Stomach (tissue), 9 donors: ENCODE measurements around the gene GLIPR2. TPM values are rescaled to one million over a fixed set of nuclear protein-coding genes. Genes with fewer than 3 reads are reported as not detected.

ENCODE experiments used
- DNase-seq, 2 donors: peaks; one replicate each; pipeline versions ENCODE4 v3.0.0 to v3.0.0-alpha.2; 2013 to 2019
- H3K27ac ChIP-seq, 5 donors: fragments of 200-600 bp in 4 of 5; sonication (generic) in 4 of 5; one replicate each; pipeline ENCODE4 v1.5.1; 2013 to 2019; ENCODE audit warnings: mild to moderate bottlenecking in 1 of 5, moderate library complexity in 1 of 5
- H3K27me3 ChIP-seq, 3 donors: fragments of 200-600 bp; sonication (generic); one replicate each; pipeline ENCODE4 v1.5.1; 2017 to 2019; ENCODE audit warnings: mixed run types in 1 of 3
- H3K36me3 ChIP-seq, 4 donors: fragments of 200-600 bp; sonication (generic); 1 replicate in 3 of 4; 2 replicates in 1 of 4; pipeline ENCODE4 v1.5.1; 2016 to 2019
- H3K4me1 ChIP-seq, 4 donors: fragments of 200-600 bp; sonication (generic); one replicate each; pipeline ENCODE4 v1.5.1; 2016 to 2019
- H3K4me3 ChIP-seq, 4 donors: fragments of 200-600 bp; sonication (generic) in 3 of 4; one replicate each; pipeline ENCODE4 v1.5.1; 2016 to 2019; ENCODE audit warnings: mild to moderate bottlenecking in 1 of 4
- H3K9me3 ChIP-seq, 4 donors: fragments of 200-600 bp; sonication (generic); one replicate each; pipeline ENCODE4 v1.5.1; 2016 to 2019
- EP300 ChIP-seq: sonication (generic); formaldehyde crosslinking; IDR thresholded peaks from one replicate; pipeline ENCODE4 v1.6.1; 2017; ENCODE audit warnings: antibody characterized with exemption
- POLR2A ChIP-seq, 4 donors: fragments of 450-650 bp; IDR thresholded peaks; one replicate each; pipeline ENCODE4 v1.6.1; 2016; ENCODE audit warnings: antibody characterized with exemption in 4 of 4, control low read depth in 2 of 4, mild to moderate bottlenecking in 1 of 4, moderate library complexity in 1 of 4
- POLR2AphosphoS5 ChIP-seq, 3 donors: sonication (generic); formaldehyde crosslinking; IDR thresholded peaks; one replicate each; pipeline ENCODE4 v1.6.1; 2016; ENCODE audit warnings: antibody characterized with exemption in 3 of 3
- WGBS, 5 donors: extraction: QIAGEN DNeasy Blood & Tissue Kit in 3 of 5; methylation state at CpG; one replicate each; pipeline versions ENCODE4 v1.1.5 to v1.1.7; 2013 to 2018; 5-methylcytosine and 5-hydroxymethylcytosine counted together
- intact Hi-C: fragments of 100-400 bp; cut with DNase I; formaldehyde crosslinking; loops from one replicate; pipeline ENCODE4 v1.15.1; 2023; ENCODE audit warnings: low total_unique reads
- polyA plus RNA-seq, 3 donors: library from polyadenylated mRNA; stranded (reverse); fragments of 200-250 nt; gene quantifications; one replicate each; pipeline ENCODE4 v1.2.3, GENCODE V29; 2013
- total RNA-seq, 5 donors: library from RNA; depleted of rRNA; stranded (reverse); fragments of >200 nt; gene quantifications; one replicate each; pipeline versions ENCODE4 v1.1.0 to v1.2.3, GENCODE V29; 2014 to 2016
- TF ChIP-seq, protein P1 (sequence below), 7 experiments: fragments of 450-650 bp in 4 of 7; fragments of 200-600 bp in 3 of 7; sonication (generic) in 3 of 7; IDR thresholded peaks; one replicate each; pipeline ENCODE4 v1.5.1; 2016 to 2019; ENCODE audit warnings: antibody characterized with exemption in 7 of 7, control low read depth in 2 of 7, mild to moderate bottlenecking in 1 of 7
- donor health status: healthy with polysubstance abuse.
- donor health status: Bipolar disorder and iron deficiency.
- donor health status: healthy.

GLIPR2 gene
- total and polyA plus RNA-seq, 8 donors = 3.5 to 40.6 (median 32.8) TPM

DNA sequence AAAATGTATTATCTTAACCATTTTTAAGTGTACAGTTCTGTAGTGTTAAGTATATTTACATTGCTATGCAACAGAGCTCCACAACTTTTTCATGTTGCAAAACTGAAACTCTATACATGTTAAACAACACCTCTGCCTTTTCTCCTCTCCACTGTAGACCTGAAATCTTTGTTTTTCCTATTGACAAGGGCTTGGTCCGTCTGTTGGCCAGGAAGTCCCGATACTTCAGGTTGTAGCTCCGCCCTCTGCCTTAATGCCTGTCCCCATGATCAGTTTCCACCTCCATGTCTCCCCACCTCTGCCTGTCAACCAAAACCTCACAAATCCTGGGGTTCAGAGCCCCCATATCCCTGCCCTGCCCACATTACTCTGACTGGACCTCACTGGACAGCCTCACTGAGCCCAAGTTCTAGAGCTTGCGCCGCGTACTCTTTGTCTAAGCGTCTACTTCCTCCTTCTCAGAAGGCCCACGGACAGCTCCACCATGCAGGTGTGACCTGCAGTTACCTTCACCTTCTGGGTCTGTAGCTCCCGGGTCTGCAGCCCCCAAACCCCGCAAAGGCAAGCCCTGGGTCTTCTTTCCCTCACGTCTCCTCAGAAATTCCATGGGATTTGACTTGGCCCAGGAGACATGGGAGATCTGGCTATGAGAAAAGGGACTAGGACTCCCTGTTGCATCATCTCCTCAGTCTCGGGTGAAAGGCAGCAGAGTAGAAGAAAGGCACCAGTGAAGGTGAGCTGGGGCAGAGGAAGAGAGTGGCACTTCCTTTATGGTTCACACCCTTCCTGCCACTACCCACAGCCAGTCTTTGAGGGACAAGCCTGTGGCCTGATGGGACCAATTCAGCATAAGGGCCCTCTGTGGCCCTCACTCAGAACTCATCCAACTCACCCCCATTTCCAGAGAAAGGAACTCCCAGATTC is 8.0 kb downstream of the GLIPR2 start:
- H3K4me1 ChIP-seq = peaks cover 42 to 98% (median 78%) of the 10 kb centered on the region in 4 donors
- H3K4me3 ChIP-seq = no peak overlapping the region
- peak overlapping the region in 4 of 5 donors; percentile 3 to 91 (median 58) for H3K27ac ChIP-seq
- intact Hi-C loops = no loop called here
- H3K27me3 ChIP-seq = no peaks in the 10 kb centered on the region
- H3K9me3 ChIP-seq = peaks cover 0 to 5% (median 2%) of the 10 kb centered on the region in 4 donors
- peak in 1 of 2 donors; percentile 58 for DNase-seq
- 66 to 79% (median 71%) methylated on average over 12 of the region's 12 CpGs for WGBS, 5 donors
- TF ChIP-seq POLR2AphosphoS5 (IDR thresholded peaks at IDR 0.05) (no peak), EP300 (no peak), POLR2A (IDR thresholded peaks at IDR 0.05) (no peak)
- TF ChIP-seq, protein P1, sequence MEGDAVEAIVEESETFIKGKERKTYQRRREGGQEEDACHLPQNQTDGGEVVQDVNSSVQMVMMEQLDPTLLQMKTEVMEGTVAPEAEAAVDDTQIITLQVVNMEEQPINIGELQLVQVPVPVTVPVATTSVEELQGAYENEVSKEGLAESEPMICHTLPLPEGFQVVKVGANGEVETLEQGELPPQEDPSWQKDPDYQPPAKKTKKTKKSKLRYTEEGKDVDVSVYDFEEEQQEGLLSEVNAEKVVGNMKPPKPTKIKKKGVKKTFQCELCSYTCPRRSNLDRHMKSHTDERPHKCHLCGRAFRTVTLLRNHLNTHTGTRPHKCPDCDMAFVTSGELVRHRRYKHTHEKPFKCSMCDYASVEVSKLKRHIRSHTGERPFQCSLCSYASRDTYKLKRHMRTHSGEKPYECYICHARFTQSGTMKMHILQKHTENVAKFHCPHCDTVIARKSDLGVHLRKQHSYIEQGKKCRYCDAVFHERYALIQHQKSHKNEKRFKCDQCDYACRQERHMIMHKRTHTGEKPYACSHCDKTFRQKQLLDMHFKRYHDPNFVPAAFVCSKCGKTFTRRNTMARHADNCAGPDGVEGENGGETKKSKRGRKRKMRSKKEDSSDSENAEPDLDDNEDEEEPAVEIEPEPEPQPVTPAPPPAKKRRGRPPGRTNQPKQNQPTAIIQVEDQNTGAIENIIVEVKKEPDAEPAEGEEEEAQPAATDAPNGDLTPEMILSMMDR (IDR thresholded peaks at IDR 0.05) = no peak
- H3K36me3 ChIP-seq = peaks cover 0 to 19% (median 0%) of the 10 kb centered on the region in 4 donors

DNA sequence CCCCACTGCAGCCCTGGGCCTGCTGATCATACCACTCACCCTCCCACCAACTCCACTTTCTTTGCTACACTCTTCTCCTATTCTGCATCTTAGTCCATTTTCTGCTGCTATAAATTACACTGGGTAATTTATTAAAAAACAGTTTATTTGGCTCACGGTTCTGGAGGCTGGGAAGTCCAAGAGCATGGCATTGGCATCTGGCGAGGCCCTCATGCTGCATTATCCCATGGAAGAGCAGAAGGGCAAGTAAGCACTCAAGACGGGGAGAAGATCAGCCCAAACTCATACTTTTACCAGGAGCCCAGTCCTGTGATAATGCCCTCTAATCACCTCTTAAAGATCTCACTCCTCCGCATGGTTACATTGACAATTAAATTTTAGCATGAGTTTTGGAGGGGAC is 9.4 kb downstream of the GLIPR2 start:
- DNase-seq = no peak
- Histone ChIP-seq H3K4me3 (no peak overlapping the region), H3K27me3 (no peaks in the 10 kb centered on the region), H3K27ac (no peak overlapping the region), H3K4me1 (peaks cover 56 to 98% (median 76%) of the 10 kb centered on the region in 4 donors), H3K9me3 (peaks cover 0 to 5% (median 2%) of the 10 kb centered on the region in 4 donors), H3K36me3 (peaks cover 0 to 31% (median 3%) of the 10 kb centered on the region in 4 donors)
- TF ChIP-seq EP300 (no peak), POLR2AphosphoS5 (IDR thresholded peaks at IDR 0.05) (no peak), POLR2A (IDR thresholded peaks at IDR 0.05) (no peak)
- TF ChIP-seq, protein P1 (IDR thresholded peaks at IDR 0.05) = no peak
- 94 to 99% (median 98%) methylated on average over 4 of the region's 4 CpGs for WGBS, 5 donors
- intact Hi-C loops = no loop called here

DNA sequence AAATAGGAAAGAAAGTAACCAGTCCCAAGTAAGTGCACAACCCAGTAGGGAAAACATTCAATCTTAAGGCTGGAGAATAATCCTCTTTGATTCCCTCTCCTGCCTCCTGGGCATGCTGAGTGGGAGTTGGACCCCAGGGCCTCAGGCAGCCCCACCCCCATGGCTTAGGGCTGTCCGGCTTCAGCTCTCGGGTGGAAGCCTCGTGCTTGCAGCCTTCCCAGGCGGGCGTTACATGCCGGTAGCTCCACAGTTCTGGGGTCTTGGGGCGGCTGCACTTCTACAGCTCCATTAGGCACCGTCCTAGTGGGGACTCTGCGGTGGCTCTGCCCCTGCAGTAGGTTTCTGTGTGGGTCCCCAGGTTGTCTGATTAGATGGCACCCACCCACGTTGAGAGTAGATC is 10.1 kb downstream of the GLIPR2 start:
- no peaks in the 10 kb centered on the region for H3K27me3 ChIP-seq
- H3K36me3 ChIP-seq = peaks cover 0 to 38% (median 3%) of the 10 kb centered on the region in 4 donors
- no peak for TF ChIP-seq EP300
- TF ChIP-seq POLR2AphosphoS5 (IDR thresholded peaks at IDR 0.05) = no peak
- no peak for TF ChIP-seq POLR2A (IDR thresholded peaks at IDR 0.05)
- TF ChIP-seq, protein P1 (IDR thresholded peaks at IDR 0.05) = no peak
- peaks cover 53 to 98% (median 70%) of the 10 kb centered on the region in 4 donors for H3K4me1 ChIP-seq
- DNase-seq = no peak
- peaks cover 0 to 5% (median 2%) of the 10 kb centered on the region in 4 donors for H3K9me3 ChIP-seq
- WGBS, 5 donors = 92 to 98% (median 95%) methylated on average over 4 to 10 of the region's 10 CpGs
- intact Hi-C loops = no loop called here
- H3K4me3 ChIP-seq = no peak overlapping the region
- peak overlapping the region in 2 of 5 donors; percentile 82 to 84 for H3K27ac ChIP-seq

DNA sequence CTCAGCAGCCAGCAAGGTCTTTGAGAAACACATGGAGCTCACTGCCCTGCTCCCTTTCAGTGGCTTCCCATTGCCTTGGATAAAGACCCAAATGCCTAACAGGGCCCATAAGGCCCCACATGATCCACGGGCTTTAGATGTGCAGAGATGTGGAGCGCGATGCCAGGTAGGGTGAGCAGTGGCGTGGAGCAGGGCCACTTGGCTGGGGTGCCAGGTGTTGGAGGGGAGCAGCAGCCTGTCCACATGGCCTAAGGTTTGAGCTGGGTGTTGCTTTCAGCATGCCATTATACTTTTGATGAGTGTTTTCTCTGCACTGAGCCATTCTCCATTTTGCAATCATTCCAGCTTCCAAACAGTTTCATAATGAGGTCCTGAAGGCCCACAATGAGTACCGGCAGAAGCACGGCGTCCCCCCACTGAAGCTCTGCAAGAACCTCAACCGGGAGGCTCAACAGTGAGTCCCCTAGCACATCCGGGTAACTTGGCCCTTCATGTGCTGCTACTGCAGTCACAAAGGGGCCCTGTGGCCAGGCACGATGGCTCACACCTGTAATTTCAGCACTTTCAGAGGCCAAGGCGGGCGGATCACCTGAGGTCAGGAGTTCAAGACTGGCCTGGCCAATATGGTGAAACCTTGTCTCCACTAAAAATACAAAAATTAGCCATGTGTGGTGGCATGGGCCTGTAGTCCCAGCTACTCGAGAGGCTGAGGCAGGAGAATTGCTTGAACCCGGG is 11.1 kb downstream of the GLIPR2 start:
- Histone ChIP-seq H3K4me3 (no peak overlapping the region), H3K4me1 (peaks cover 48 to 98% (median 61%) of the 10 kb centered on the region in 4 donors), H3K9me3 (peaks cover 0 to 5% (median 2%) of the 10 kb centered on the region in 4 donors), H3K36me3 (peaks cover 0 to 43% (median 3%) of the 10 kb centered on the region in 4 donors), H3K27ac (peak overlapping the region in 4 of 5 donors; percentile 50 to 84 (median 82)), H3K27me3 (no peaks in the 10 kb centered on the region)
- intact Hi-C loops = no loop called here
- WGBS, 5 donors = 88 to 93% (median 91%) methylated on average over 12 to 14 of the region's 14 CpGs
- TF ChIP-seq EP300 (no peak), POLR2A (IDR thresholded peaks at IDR 0.05) (no peak), POLR2AphosphoS5 (IDR thresholded peaks at IDR 0.05) (no peak)
- TF ChIP-seq, protein P1 (IDR thresholded peaks at IDR 0.05) = no peak
- no peak for DNase-seq
